GM12801 (cell line): ENCODE results near the gene NEUROG2.

ENCODE experiments used
- CTCF ChIP-seq: IDR thresholded peaks from one replicate; pipeline ENCODE4 v1.5.1; 2011; ENCODE audit warnings: control low read depth; ENCODE audit not compliant: insufficient read length; ENCODE audit errors: extremely low read depth

NEUROG2 gene

GRCh38 chr4:112516066-112516470, at the start of gene NEUROG2:
Gene NEUROG2 (minus strand): TSS chr4:112516180. CDS start chr4:112515475, 705 bp downstream.
- no peak for TF ChIP-seq CTCF

GRCh38 chr4:112564706-112565270, 48.8 kb upstream of the NEUROG2 start:
- TF ChIP-seq CTCF = no peak

GRCh38 chr4:112563431-112564200, 47.6 kb upstream of the NEUROG2 start:
- no peak for TF ChIP-seq CTCF

- TF ChIP-seq CTCF = no peak
Measured at GRCh38 chr4:112562254-112562879, 46.4 kb upstream of the NEUROG2 start.

GRCh38 chr4:112560084-112560483, 44.1 kb upstream of the NEUROG2 start:
- no peak for TF ChIP-seq CTCF

GRCh38 chr4:112559053-112559452, 43.1 kb upstream of the NEUROG2 start:
- TF ChIP-seq CTCF = no peak

- TF ChIP-seq CTCF = no peak
Measured at GRCh38 chr4:112557676-112558411, 41.9 kb upstream of the NEUROG2 start.
